Transverse colon (tissue), 4 donors: Measurements from ENCODE around the gene SALL1. TPM values are rescaled to one million over a fixed set of nuclear protein-coding genes. Genes with fewer than 3 reads are reported as not detected.

Source experiments
- DNase-seq: peaks from one replicate; pipeline ENCODE4 v3.0.0-alpha.2; 2019
- H3K27ac ChIP-seq, 4 donors: fragments of 200-600 bp; sonication (generic); 2 replicates each; pipeline ENCODE4 v1.5.1; 2016 to 2018; ENCODE audit warnings: inconsistent platforms in 4 of 4
- H3K27me3 ChIP-seq: fragments of 200-600 bp; sonication (generic); 2 replicates; pipeline ENCODE4 v1.5.1; 2017; ENCODE audit warnings: inconsistent platforms
- H3K36me3 ChIP-seq, 4 donors: fragments of 200-600 bp; sonication (generic); 2 replicates each; pipeline ENCODE4 v1.5.1; 2017 to 2019; ENCODE audit warnings: inconsistent platforms in 4 of 4
- H3K4me1 ChIP-seq, 4 donors: fragments of 200-600 bp; sonication (generic); 2 replicates each; pipeline ENCODE4 v1.5.1; 2017 to 2020; ENCODE audit warnings: inconsistent platforms in 4 of 4
- H3K4me3 ChIP-seq, 4 donors: fragments of 200-600 bp; sonication (generic); 1 replicate in 1 of 4; 2 replicates in 3 of 4; pipeline versions ENCODE4 v1.5.1 to v1.6.1; 2017 to 2019; ENCODE audit warnings: inconsistent platforms in 4 of 4
- H3K9me3 ChIP-seq, 2 donors: fragments of 200-600 bp; sonication (generic); 2 replicates each; pipeline ENCODE4 v1.5.1; 2017 to 2019; ENCODE audit warnings: inconsistent platforms in 2 of 2
- EP300 ChIP-seq: sonication (generic); formaldehyde crosslinking; IDR thresholded peaks from one replicate; pipeline ENCODE4 v1.6.1; 2017; ENCODE audit warnings: antibody characterized with exemption, low read depth
- POLR2A ChIP-seq: fragments of 450-650 bp; IDR thresholded peaks from one replicate; pipeline ENCODE4 v1.6.1; 2016; ENCODE audit warnings: antibody characterized with exemption, mild to moderate bottlenecking, moderate library complexity
- POLR2AphosphoS5 ChIP-seq, 3 donors: sonication (generic); formaldehyde crosslinking; IDR thresholded peaks; one replicate each; pipeline ENCODE4 v1.6.1; 2016; ENCODE audit warnings: antibody characterized with exemption in 3 of 3
- WGBS, 2 donors: methylation state at CpG; one replicate each; pipeline ENCODE4 v1.1.5; 2018; ENCODE audit warnings: low coverage in 1 of 2; 5-methylcytosine and 5-hydroxymethylcytosine counted together
- in situ Hi-C, 4 donors: fragments of 200-750 bp; cut with MboI; loops; one replicate each; pipeline versions ENCODE4 v1.15.0 to v1.15.1; 2017; ENCODE audit warnings: low sequenced_read_pairs in 3 of 4, low pct_ligation_motif_present in 1 of 4, low pct_unique_long_range_greater_than_20kb in 1 of 4
- intact Hi-C: fragments of 100-400 bp; cut with DNase I; formaldehyde crosslinking; loops from one replicate; pipeline ENCODE4 v1.15.1; 2023; ENCODE audit warnings: low total_unique reads
- total RNA-seq, 4 donors: library from RNA; depleted of rRNA; stranded (reverse); fragments of >200 nt; gene quantifications; one replicate each; pipeline ENCODE4 v1.1.0, GENCODE V29; 2016
- TF ChIP-seq, protein P1 (sequence below), 5 experiments: fragments of 200-600 bp in 3 of 5; fragments of 450-650 bp in 2 of 5; sonication (generic) in 3 of 5; IDR thresholded peaks; 1 replicate in 2 of 5; 2 replicates in 3 of 5; pipeline ENCODE4 v1.5.1; 2016 to 2017; ENCODE audit warnings: antibody characterized with exemption in 5 of 5, inconsistent platforms in 3 of 5, mild to moderate bottlenecking in 2 of 5, moderate library complexity in 1 of 5

SALL1 gene
- total RNA-seq, 4 donors from 2014 or later = 0.41 to 2.6 (median 1.6) TPM; not detected in 1

DNA sequence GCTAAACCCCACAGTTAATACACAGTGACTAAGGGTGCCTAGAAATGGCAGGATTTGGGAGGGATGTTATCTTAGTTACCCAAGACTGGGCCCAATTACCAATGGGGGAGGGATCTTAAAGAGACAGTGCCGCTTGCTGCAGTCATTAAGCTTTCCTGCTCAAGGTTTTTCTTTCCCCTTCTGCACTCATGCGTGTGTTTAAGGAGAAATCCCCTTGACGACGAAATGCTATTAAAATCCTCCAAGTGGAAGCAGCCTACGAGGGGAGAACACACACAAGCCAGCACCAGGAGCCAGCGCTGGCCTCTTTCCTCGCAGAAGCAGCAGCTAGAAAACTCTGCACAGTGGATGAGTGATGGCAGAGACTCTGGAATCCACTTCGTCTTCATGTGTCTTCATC is 22.0 kb downstream of the SALL1 start:
- Histone ChIP-seq H3K4me3 (no peak overlapping the region), H3K9me3 (no peaks in the 10 kb centered on the region), H3K27ac (no peak overlapping the region), H3K4me1 (no peaks in the 10 kb centered on the region), H3K36me3 (no peaks in the 10 kb centered on the region), H3K27me3 (peaks cover 13% of the 10 kb centered on the region)
- intact Hi-C loops (loop anchor here (1.0 kb wide), 1 partner anchor 14 kb away; no protein-coding TSS in a partner anchor), in situ Hi-C loops (no loop called here)
- no peak for DNase-seq
- WGBS, 2 donors = 38% methylated on average over 8 of the region's 8 CpGs; no CpG with 5 or more reads in 1 of the 2 donors
- no peak for TF ChIP-seq POLR2A

- intact Hi-C loops (no loop called here), in situ Hi-C loops (no loop called here)
- no peak overlapping the region for H3K27ac ChIP-seq
- no peaks in the 10 kb centered on the region for H3K4me1 ChIP-seq
- WGBS, 2 donors = 73% methylated on average over 5 of the region's 5 CpGs; no CpG with 5 or more reads in 1 of the 2 donors
- no peaks in the 10 kb centered on the region for H3K36me3 ChIP-seq
- no peak overlapping the region for H3K4me3 ChIP-seq
- TF ChIP-seq EP300 (no peak), POLR2A (no peak), POLR2AphosphoS5 (IDR thresholded peaks at IDR 0.05) (no peak)
- TF ChIP-seq, protein P1, sequence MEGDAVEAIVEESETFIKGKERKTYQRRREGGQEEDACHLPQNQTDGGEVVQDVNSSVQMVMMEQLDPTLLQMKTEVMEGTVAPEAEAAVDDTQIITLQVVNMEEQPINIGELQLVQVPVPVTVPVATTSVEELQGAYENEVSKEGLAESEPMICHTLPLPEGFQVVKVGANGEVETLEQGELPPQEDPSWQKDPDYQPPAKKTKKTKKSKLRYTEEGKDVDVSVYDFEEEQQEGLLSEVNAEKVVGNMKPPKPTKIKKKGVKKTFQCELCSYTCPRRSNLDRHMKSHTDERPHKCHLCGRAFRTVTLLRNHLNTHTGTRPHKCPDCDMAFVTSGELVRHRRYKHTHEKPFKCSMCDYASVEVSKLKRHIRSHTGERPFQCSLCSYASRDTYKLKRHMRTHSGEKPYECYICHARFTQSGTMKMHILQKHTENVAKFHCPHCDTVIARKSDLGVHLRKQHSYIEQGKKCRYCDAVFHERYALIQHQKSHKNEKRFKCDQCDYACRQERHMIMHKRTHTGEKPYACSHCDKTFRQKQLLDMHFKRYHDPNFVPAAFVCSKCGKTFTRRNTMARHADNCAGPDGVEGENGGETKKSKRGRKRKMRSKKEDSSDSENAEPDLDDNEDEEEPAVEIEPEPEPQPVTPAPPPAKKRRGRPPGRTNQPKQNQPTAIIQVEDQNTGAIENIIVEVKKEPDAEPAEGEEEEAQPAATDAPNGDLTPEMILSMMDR (IDR thresholded peaks at IDR 0.05) = no peak
- no peak for DNase-seq
- H3K27me3 ChIP-seq = no peaks in the 10 kb centered on the region
- H3K9me3 ChIP-seq = no peaks in the 10 kb centered on the region
Observed at GRCh38 chr16:51125992-51126391, 25.1 kb downstream of the SALL1 start.

DNA sequence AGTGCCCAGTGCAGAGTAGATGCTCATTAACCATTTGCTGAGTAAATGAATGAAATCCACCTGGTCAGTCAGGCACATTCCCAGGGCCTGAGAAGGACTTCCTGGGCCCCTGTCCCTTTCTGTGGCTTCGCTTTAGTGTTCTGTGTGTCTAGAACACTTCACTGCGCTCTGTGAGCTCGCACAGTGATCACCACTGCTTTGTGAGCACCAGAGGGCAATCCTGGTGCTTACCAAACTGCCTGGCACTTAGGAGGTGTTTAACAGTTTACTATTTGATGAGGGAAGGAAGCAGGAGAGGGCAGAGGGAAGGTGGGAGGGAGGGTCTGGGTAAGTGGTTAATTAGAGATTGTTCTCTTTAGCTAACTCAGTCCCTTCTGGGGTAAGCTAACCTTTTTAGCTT is 26.2 kb downstream of the SALL1 start:
- Histone ChIP-seq H3K4me3 (no peak overlapping the region), H3K9me3 (no peaks in the 10 kb centered on the region), H3K27ac (no peak overlapping the region), H3K27me3 (no peaks in the 10 kb centered on the region), H3K36me3 (no peaks in the 10 kb centered on the region), H3K4me1 (no peaks in the 10 kb centered on the region)
- DNase-seq = no peak
- WGBS, 2 donors = 62 to 80% methylated on average over 1 to 3 of the region's 3 CpGs
- in situ Hi-C loops = no loop called here
- TF ChIP-seq POLR2A = no peak
- TF ChIP-seq POLR2AphosphoS5 (IDR thresholded peaks at IDR 0.05) = no peak
- TF ChIP-seq, protein P1 (IDR thresholded peaks at IDR 0.05) = no peak
- no peak for TF ChIP-seq EP300
- intact Hi-C loops = no loop called here

- intact Hi-C loops (no loop called here), in situ Hi-C loops (no loop called here)
- Histone ChIP-seq H3K4me3 (no peak overlapping the region), H3K27ac (no peak overlapping the region), H3K9me3 (no peaks in the 10 kb centered on the region), H3K36me3 (no peaks in the 10 kb centered on the region), H3K27me3 (no peaks in the 10 kb centered on the region), H3K4me1 (no peaks in the 10 kb centered on the region)
- TF ChIP-seq, protein P1 (IDR thresholded peaks at IDR 0.05) = no peak
- no peak for TF ChIP-seq EP300
- no peak for TF ChIP-seq POLR2A
- TF ChIP-seq POLR2AphosphoS5 (IDR thresholded peaks at IDR 0.05) = no peak
- DNase-seq = no peak
- 50 to 63% methylated on average over 2 to 7 of the region's 7 CpGs for WGBS, 2 donors
Observed at GRCh38 chr16:51121850-51122249, 29.2 kb downstream of the SALL1 start.

DNA sequence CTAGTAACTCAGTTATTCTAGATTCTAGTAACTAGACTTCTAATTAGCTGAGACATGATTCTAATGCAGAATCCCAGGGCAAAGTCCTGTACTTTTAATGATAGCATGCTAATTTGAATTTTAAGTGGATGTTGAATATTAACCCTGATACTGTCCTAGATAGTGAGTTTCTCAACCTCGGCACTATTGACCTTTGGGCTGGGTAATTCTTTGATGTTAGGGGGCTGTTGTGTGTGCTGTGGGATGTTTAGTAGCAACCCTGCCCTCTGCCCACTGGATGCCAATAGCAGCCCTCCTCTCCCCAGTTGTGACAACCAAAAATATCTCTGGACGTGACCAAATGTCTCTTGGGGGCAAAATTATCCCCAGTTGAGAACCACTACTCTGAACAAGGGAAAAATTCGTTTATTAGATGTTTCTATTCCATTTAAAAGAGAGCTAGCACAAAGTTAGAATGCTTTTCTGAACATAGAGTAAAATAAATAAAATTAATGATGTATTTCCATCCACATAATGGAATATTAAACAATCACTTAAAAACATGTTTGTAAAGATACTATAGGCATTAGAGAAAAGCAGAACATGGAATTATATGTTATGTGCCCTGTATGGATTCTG is 30.2 kb downstream of the SALL1 start:
- DNase-seq = no peak
- TF ChIP-seq, protein P1 (IDR thresholded peaks at IDR 0.05) = no peak
- TF ChIP-seq POLR2A (no peak), POLR2AphosphoS5 (IDR thresholded peaks at IDR 0.05) (no peak), EP300 (no peak)
- Histone ChIP-seq H3K27ac (no peak overlapping the region), H3K4me1 (no peaks in the 10 kb centered on the region), H3K9me3 (no peaks in the 10 kb centered on the region), H3K36me3 (no peaks in the 10 kb centered on the region), H3K27me3 (peaks cover 4% of the 10 kb centered on the region), H3K4me3 (no peak overlapping the region)
- in situ Hi-C loops (no loop called here), intact Hi-C loops (no loop called here)
- WGBS, 2 donors = 30% methylated on average over 3 of the region's 3 CpGs; no CpG with 5 or more reads in 1 of the 2 donors
